ENCODE measurements around the gene GRB10.

GRB10 gene

DNA sequence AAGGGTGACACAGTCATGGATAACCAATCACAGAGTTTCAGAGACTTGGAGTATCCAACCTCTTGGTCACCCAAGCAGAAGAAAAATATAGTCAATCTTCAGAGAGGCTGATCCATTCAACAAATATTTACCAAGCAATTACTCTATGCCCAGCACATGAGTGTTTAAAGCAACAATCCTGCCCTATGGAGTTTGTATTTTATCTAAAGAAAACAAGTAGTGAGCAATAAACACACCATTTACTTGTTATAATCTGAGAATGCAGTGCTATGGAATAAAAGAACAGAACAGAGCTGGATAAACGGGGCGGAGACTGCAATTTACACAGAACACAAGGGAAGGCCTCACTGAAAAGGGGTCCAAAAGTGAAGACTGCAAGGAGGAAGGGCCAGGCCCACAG is 63.8 kb downstream of the GRB10 start:
- no peak for DNase-seq (ENCODE audit: low read depth)

DNA sequence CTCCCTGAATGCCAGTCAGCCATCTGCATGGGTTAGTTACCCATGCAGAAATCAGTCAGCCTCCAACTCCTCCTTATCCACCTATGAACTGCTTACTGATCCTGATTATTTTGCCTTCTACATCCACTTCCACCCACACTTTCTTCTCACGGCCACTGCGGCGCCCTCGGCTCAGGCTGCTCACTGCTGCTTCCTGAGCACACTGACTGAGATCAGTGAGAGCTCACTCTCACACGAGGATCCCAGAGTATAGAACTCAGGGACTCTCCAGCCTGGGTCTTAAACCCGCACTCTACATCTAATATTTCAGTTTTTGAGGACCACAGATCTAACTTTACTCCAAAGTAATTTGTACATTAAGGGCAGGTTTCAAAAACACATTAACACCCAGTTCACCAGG is 64.4 kb downstream of the GRB10 start:
- no peak for DNase-seq (ENCODE audit: low read depth)

DNA sequence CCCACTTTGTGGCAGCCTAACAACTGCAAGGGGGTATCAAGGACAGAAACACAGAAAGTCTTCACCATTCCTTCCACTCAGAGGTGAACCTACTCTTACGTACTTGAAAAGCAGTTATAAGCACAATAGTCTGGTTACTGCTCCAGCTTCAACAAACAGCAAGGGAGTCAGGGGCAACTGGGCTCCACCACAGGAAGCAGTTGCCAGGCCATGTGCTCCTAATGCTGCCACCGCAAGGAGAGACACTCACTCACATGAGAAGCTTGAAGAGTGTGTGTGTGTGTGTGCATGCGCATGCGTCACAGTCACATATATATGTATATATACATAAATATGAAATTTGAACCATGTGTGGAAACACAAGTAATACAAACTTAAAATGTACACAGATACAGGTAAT is 65.5 kb downstream of the GRB10 start:
- no peak for DNase-seq (ENCODE audit: low read depth)

DNA sequence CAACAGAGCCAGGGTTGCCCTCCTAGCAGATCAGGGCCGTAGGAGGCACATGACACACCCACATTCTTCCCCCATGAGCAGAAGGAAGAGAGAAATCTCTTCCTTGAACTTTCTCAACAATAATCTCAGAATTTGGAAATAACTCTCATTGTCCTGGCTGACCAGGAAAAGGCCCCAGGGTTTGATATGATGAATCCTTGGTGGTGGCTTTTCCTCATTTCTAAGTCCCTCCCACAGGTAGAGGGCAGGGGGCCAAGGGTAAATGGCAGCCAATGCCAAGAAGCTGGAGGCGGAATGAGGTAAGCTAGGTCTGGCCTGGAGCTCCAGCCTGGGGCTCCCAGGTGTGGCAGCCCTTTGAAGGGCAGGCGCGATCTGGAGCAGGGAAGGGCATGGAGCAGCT is 67.8 kb downstream of the GRB10 start:
- no peak for DNase-seq (ENCODE audit: low read depth)

DNA sequence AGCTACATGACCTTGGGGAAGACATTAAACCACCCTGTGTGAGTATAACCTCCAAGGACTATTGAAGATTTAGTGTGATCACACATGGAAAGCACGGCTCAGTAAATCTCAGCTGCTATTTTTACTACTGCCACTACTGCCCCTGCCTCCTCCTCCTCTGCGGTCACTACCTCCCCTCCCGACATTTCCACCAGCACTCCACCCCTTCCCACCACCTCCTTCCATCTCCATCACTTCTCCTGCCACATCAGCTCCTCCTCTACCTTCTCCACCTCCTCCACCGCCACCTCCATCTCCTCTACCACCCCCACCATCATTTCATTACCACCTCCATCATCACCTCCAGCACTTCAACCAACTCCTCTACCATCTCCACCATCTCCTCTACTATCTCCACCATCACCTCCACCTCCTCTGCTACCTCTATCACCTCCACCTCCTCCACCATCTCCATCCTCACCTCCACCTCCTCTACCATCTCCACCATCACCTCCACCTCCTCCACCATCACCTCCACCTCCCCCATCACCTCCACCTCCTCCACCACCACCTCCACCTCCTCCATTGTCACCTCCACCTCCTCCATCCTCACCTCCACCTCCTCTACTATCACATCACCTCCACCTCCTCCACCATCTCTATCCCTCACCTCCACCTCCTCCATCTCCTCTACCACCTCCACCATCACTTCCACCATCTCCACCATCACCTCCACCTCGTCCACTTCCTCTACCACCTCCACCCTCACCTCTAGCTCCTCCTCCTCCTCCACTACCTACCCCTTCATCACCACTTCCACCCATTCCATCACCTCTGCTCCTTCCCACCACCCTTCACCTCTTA is 69.4 kb downstream of the GRB10 start:
- DNase-seq (ENCODE audit: low read depth): no peak

DNA sequence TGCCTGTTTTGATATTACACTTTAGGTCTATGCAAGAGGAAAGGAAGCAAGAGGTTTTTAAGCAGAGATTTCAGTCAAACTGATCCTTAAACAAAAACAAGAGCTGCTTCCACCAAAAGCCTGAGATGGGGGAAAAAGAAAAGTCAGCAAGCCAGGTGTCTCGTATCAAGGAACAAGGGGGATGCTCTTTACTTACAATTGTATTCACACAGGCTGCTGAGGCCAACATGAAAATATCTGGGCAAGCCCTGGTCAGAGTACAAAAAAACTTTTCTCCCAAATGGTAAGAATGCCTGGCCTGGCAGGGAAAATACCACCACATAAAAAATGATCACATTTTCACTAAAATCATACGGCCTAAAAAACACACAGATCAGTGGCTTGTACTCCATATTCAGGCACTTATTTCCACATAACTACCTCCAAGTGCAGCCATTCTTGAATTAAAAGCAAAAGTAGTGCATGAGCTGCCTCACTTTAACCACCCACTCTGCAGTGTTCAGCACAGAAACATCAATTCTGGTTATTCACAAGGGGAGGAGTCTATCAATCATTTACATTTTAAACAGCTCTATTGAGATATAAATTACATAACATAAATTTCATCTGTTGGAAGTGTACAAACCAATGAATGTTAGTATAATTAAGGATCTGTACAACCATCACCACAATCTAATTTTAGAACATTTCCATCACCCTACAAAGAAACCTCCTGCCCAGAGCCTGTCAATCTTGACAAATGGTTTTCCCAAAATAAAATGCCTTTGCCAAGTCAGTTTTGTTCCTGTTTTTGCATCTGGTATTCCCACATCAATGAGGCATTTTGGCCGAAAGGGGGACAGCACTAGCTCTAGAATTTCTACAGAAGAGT is 70.2 kb downstream of the GRB10 start:
- DNase-seq (ENCODE audit: low read depth): no peak

DNA sequence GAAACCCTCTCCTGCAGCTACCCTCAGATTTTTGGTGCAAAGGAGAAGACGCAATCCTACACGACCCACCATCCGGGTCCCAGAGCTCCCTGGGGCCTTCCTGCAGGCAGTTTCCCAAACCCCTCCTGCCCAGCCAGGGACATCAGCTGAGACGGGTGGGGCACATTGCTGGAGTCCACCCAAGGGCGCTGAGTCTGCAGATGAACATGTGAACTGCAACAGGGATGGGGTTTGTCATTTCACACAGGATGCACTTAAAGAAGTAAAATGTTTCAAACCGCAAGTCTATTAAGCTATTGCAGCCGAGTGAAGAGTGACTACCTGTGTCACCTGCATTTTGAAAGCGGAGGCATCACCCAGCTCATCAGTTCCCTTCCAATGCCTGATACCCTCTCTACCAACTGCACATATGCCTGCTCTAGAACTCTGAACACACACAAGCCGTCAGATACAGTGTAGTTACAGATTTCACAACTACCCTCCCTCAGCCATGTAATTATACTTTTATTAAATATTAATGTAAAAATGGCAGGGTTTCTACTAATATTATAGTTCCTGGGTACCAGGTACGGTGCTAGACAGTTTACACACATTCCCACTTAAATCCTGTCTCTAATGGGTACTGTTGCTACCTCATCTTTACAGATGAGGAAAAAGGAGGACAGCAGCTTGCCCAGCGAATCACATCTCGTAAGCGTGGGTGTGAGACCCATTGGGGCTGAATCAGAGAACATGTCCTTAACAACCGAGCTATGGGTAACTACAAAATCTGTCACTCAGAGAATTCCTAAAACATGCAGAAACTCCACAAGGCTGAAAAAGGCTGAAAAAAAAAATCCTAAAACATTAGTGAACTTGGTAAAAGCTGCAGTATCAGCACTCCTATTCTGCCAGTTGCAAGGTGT is 71.2 kb downstream of the GRB10 start:
- no peak for DNase-seq (ENCODE audit: low read depth)

DNA sequence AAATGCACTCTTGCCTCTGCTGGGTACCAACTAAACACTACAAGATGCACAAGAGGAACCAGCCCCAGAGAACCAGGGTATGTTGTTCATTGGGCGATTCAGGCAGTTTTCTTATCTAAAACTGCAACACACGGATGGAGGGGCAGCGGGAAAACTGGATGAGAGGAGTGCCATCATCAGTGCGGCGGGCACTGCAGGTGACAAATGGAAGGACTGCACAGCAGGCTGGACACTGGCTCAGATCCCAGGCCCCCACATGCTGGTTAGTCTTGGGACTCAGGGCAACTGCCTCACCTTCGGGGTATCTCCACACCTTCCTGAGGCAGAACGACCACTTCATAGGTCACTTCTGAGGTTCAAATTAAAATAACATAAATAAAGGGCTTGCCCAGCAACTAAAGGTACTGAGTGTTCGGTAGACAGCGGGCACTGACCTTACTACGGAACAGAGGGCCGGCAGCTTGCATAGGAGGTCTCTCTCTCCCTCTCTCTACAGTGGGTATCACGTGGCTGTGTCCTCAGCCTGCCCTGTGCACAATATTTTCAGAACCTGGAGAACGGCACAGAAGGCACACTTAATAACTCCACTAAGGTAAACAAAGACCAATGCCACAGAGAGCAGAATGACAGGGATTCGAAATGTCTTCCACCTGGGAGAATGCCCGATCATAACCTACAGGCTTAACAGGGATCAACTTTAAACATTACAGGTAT is 72.1 kb downstream of the GRB10 start:
- DNase-seq (ENCODE audit: low read depth): no peak

DNA sequence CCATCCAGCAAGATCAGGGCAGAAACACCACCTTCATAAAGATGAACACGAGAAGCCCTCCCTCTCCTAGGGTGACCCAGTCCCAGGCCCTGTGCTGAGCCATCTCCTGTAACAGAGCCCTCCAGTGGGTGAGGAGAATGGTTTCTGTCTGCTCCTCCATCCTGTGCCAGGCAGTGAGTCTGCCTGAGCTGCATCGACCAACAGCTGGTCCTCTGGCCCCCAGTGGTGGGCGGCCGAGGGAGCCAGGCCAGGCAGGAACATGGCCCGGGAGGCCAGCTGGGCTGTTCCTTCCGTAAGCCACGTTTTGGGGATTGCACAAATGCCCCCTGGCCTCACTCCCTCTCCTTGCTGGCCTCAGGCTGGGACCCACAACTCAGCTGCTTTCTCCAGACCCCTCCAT is 73.5 kb downstream of the GRB10 start:
- DNase-seq (ENCODE audit: low read depth): no peak

DNA sequence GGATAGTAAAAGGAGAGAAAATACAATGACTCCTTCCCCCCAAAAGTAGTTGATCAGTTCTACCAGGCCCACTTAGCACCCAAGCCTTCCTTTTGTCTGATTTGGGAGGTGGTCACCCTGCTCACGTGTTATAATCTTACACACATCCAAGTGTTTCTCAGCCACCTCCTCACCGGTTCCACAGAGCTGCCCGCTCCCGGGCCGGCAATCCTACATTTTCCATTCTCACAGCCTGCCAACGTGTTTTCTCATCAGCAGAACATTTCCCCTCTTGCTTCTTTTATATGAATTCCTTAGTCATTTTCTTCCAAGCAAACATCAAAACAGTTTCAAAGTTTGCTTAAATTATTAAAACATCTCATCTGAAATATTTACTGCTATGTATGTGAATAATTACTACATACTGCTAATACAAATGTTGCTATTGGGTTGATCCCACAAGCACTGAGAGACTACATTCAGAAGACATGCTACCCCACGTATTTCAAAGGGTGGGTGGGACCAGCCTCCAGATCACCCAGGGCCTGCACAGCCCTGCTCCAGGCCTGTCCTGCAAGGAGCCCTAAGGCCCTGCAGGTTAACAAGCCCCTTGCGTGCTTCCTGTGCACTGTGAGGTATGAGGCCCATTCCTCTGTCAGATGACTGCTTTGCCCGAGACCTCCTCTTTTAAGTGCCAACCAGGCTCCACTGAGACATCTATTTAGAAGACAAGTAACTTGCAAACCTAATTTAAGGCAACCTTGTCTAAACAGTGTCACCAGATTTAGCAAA is 75.3 kb downstream of the GRB10 start:
- DNase-seq (ENCODE audit: low read depth): no peak

DNA sequence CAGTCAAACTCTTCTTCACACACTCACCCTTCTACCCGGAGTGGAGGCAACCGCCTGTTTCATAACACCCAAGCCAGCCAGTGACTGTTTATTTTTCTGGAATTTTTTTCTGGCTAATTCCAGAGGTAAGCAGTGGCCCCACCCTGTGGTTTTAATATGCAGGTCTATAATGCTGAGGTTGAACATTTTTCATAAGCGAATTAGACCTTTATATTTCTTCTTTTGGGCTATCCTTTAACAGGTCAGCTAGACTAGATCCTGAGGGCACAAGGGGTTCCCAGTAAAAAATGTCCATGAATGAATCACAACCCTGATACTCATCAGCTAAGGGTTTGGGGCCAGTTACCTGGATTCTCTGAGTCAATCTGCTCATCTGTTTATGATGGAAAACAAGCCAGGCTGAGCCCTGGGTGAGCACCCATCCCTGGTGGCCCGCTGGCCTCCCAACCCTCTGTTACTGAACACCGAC is 76.2 kb downstream of the GRB10 start:
- no peak for DNase-seq (ENCODE audit: low read depth)

DNA sequence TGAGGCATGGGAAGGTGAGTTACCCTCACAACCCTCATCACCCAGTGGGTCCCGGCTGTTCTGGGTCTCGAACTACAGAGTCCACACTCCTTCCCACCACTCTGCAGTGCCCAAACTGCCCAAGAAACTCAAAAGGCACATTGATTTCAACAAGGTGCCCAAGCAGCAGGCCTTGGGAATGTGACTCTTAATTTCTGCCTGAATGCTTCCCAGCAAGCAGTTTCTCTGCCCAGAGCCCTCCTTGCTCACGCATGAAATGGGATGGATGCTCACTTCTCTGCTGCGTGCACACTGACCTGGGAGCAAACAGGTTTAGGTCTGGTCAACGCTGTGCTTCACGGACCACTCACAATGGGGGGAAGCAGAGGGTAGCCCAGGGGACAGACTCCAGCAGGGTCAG is 77.9 kb downstream of the GRB10 start:
- no peak for DNase-seq (ENCODE audit: low read depth)

DNA sequence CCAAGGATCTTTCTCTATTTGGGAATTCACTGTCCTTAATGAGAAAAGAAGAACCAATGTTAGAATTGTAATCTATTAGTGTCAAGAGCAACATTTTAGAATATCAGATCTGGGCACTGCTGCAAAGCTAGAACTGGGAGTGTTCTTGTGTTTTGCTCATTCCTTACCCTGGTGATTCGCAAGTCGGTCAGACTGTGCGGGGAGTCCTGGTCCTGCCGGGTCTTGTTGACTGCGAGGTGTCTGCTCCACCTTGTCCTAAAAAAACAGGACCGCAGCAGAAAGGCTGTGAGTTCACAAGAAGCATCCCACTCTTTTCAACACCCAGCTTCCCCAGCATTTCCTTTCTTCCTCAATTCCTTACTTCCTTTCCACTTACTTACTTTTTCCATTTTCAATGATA is 79.0 kb downstream of the GRB10 start:
- no peak for DNase-seq (ENCODE audit: low read depth)

DNA sequence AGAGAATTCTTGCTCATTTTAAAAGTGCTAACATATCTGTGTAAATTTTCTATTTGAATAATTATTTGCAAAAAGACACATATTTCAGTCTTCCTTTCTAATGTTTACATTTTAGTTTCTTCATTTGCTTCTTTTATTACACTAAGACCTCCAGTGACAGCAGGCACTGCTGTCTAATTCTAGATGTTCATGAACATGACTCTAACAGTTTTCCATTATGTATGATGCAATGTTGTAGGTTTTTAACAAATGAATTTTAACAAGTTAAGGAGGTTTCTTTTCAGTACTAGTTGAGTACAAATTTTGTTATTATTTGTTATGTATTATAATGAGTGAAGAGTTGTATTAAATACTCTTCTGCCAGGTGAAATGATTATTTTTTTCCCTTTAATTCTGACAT is 83.6 kb downstream of the GRB10 start:
- DNase-seq (ENCODE audit: low read depth): no peak

DNA sequence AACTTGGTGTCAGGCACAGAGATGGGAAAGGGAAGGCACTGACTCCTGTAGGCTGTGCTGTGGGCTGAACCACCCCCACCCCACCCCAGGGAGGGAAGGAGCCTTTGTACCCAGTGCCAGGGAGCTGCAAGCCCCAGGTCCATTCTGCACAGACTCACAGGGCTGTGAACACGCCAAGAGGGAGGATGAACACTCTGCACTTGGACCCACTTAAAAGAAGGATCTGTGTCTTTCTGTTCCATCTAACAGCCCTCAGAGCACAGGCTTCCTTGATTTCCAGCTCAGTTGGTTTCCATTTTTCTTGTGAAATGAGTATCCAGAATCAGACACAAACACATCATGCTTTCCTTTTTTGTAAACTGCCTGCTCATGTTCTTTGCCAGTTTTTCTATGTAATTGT is 84.9 kb downstream of the GRB10 start:
- no peak for DNase-seq (ENCODE audit: low read depth)

DNA sequence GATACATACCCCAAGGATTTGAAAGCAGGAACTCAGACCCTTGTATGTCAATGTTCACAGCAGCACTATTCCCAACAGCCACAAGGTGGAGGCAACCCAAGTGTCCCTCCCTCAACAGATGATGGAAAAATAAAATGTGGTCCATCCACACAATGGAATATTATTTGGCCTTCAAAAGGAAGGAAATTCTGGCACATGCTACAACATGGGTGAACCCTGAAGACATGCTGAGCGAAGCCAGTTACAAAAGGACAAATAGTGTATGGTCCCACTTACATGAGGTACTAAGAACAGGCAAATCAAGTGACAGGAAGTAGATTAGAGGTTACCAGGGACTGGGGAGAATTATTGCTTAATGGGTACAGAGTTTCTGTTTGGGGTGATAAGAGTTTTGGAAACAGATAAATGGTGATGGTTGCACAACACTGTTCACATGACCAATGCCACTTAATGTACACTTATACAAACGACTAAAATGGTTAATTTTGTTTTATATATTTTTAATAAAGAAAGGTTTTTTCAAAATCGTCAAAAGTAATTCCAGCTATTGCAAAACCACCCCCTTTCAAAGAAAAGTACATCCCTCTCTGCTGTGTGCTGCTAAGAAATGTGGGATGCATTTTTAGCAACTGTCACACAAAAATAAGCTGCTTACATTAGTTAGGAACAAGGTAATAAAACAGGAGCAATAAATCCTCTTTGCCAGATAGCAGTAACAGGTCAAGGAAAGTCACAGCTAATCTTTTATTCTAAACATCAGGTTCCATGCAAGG is 85.7 kb downstream of the GRB10 start:
- DNase-seq (ENCODE audit: low read depth): peak; percentile 22

DNA sequence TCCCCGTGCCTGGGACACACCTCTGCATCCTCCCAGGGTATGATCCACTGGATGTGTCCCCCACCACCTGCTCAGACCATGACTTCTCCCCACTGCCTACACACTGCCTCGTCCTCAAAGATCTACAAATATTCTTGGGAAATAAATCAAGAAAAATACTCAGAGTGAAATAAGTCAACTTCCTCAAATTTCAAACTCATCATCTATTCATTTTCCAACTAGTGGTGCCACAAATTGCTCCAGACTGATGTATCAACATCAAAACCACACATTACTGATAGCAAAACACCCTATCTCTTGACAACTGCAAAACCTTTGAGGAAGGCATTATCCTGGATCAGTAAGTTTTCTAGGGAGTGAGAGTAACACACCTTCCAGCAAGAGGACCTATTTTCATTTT is 87.7 kb downstream of the GRB10 start:
- DNase-seq (ENCODE audit: low read depth): no peak

DNA sequence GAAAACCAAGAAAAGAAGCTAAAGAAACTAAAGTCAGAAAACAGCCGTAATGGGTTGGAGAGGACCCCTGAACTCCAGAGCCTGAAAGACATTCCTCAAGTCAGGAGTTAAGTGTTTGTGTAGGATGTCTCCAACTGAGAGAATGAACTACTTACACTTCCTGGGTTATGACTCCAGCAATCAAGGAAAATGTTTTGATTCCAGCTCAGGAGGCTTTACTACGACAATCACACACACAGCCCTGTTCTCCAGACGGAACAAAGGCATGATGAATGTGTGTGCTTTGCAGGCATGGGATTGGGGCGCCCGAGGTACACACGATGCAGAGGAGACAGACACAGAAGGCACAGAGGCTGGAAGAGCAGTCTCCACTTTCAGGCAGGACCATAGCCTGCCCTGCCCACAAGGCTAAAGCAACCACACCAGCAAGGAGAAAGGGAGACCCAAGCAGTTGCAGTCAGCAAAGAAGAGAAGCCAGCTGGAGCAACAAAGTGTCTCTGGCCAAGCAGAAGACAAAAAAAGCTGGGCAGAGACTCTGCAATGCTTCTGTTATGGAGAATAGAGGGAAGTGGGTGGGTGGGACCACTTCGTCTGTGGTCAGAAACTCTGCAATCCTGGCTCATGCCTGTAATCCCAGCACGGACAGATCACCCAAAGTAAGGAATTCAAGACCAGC is 89.1 kb downstream of the GRB10 start:
- no peak for DNase-seq (ENCODE audit: low read depth)

DNA sequence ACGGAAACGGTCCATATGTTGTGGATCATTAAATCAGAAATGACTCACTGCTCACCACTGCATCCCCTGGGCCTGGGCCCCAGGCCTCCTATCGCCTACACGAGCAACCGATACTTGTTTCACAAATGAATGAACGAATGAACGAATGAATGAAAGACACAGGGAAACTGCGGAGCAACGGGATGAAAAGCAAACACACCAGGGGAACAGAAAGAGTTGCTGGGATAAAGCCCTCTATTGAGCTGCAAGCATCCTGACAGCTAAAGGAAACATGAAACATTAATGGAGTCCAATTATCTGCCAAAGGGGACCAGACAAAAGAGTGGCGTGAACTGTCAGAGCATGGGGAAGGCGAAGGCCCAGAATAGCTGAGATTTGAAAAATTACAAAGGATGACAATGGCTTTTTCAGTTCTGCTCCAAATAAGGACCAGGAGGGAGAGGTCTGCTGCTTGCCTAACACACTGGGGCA is 92.1 kb downstream of the GRB10 start:
- DNase-seq (ENCODE audit: low read depth): no peak
